Measurements from ENCODE around the gene CD79B. TPM values are rescaled to one million over a fixed set of nuclear protein-coding genes. Genes with fewer than 3 reads are reported as not detected.
A peak's percentile ranks its signal among the peaks of the same experiment; 100 is the strongest.

The CD79B gene
- total and polyA plus RNA-seq, 2 of the 8 experiments (the other 6 are each of a cell fraction or from before 2014, with no cell fraction given) = 1.5 to 3.9 TPM

- no peaks in the 10 kb centered on the region for H3K27me3 ChIP-seq (replicated peaks in 1 of 4; ENCODE audit: control insufficient read depth in 3 of 4, extremely low read depth in 1 of 4, insufficient read depth in 3 of 4, low read length in 3 of 4)
- H2BK12ac ChIP-seq (ENCODE audit: low read depth, low read length) = no peak overlapping the region
- no peak overlapping the region for H3K4me3 ChIP-seq (ENCODE audit: extremely low read depth in 1 of 4, insufficient read depth in 2 of 4, low read depth in 3 of 4, low read length in 4 of 4)
- FAIRE-seq (no peak), DNase-seq (ENCODE audit: low read depth in 1 of 2, low spot score in 2 of 2) (no peak)
- peaks cover 0 to 21% (median 1%) of the 10 kb centered on the region in 4 experiments; a peak in 4 of 8 replicates for H3K36me3 ChIP-seq (ENCODE audit: control insufficient read depth in 2 of 4, insufficient read depth in 4 of 4, low read length in 3 of 4)
- no peaks in the 10 kb centered on the region for H3K79me2 ChIP-seq (ENCODE audit: control insufficient read depth in 1 of 2, insufficient read depth in 2 of 2, low read length in 2 of 2)
- H3K23me2 ChIP-seq (ENCODE audit: low read depth, low read length) = no peaks in the 10 kb centered on the region
- no peak overlapping the region for H3K9ac ChIP-seq (replicated peaks in 1 of 4; ENCODE audit: extremely low read depth in 1 of 4, low read depth in 3 of 4, low read length in 3 of 4)
- no peak overlapping the region for H3K4me2 ChIP-seq (ENCODE audit: insufficient read depth in 1 of 2, low read depth in 2 of 2, low read length in 2 of 2)
- no peak overlapping the region for H3K18ac ChIP-seq (ENCODE audit: extremely low read depth, low read length)
- no peak overlapping the region for H3K14ac ChIP-seq (ENCODE audit: insufficient read length)
- no peak overlapping the region for H2AK5ac ChIP-seq (ENCODE audit: low read depth, low read length)
- H2BK5ac ChIP-seq (ENCODE audit: low read depth, low read length) = no peak overlapping the region
- H3K23ac ChIP-seq (ENCODE audit: insufficient read length) = no peak overlapping the region
- H2BK20ac ChIP-seq (ENCODE audit: low read length) = no peak overlapping the region
- ChIA-PET CTCF (ENCODE audit: partially characterized antibody) (interaction anchor here (0.7 to 6.1 kb wide), 20 partner anchors 8 to 114 kb away, joined by 3 to 64 read pairs (median 5); partner anchors contain the start of genes CD79B, CSHL1 and GH1), POLR2A (ENCODE audit: partially characterized antibody) (interaction anchor here (0.7 to 1.6 kb wide), 4 partner anchors 10 to 195 kb away, joined by 3 to 8 read pairs (median 3); no protein-coding TSS in a partner anchor)
- no peaks in the 10 kb centered on the region for H3K9me3 ChIP-seq (ENCODE audit: insufficient read depth in 2 of 2, low read depth in 1 of 2, low read length in 1 of 2)
- peaks cover 0 to 2% (median 0%) of the 10 kb centered on the region in 4 experiments; a peak in 2 of 7 replicates for H3K4me1 ChIP-seq (replicated peaks in 1 of 4; ENCODE audit: control insufficient read depth in 3 of 4, insufficient read depth in 4 of 4, low read length in 3 of 4)
- no peaks in the 10 kb centered on the region for H3K79me1 ChIP-seq (ENCODE audit: low read depth, low read length)
- no peak overlapping the region for H2AFZ ChIP-seq (ENCODE audit: low read length)
- H2BK120ac ChIP-seq (replicated peaks; ENCODE audit: low read depth, low read length) = no peak overlapping the region
- H4K91ac ChIP-seq (replicated peaks; ENCODE audit: insufficient read length, low read length) = no peak overlapping the region
- H4K8ac ChIP-seq (ENCODE audit: extremely low read depth, insufficient read depth, low read length) = peak overlapping the region; percentile 57; the same call in 1 of the 2 replicates
- H3K4ac ChIP-seq (replicated peaks; ENCODE audit: insufficient read length, low read depth, low read length) = no peak overlapping the region
- H2BK15ac ChIP-seq (ENCODE audit: low read length) = no peak overlapping the region
- TF ChIP-seq YY1 (IDR thresholded peaks at IDR 0.05; ENCODE audit: low read depth, low read length) = no peak
- 0 out of 4 replicates have a peak, but pooled peaks of 1 of the 2 experiments have one; percentile 3 for TF ChIP-seq RAD21 (IDR thresholded peaks at IDR 0.05 in 1 of 2, conservative IDR thresholded peaks at IDR 0.05 in 1 of 2; ENCODE audit: low read depth in 2 of 2, low read length in 2 of 2)
- peak in 2 of 3 experiments; percentile 8 to 31; a peak in 2 of 4 replicates for TF ChIP-seq CTCF (IDR thresholded peaks at IDR 0.05; ENCODE audit: control extremely low read depth in 1 of 3, insufficient read depth in 1 of 3, low read depth in 1 of 3, low read length in 3 of 3)
- no peak for TF ChIP-seq KDM1A (IDR thresholded peaks at IDR 0.05; ENCODE audit: borderline replicate concordance, low read length)
- no peak for TF ChIP-seq JUN (IDR thresholded peaks at IDR 0.05; ENCODE audit: low read depth, low read length)
- 89% methylated on average over 6 of the region's 6 CpGs; no CpG with 5 or more reads in 1 of the 2 experiments for WGBS, 2 experiments (ENCODE audit: extremely low coverage in 1 of 2, insufficient coverage in 1 of 2, insufficient read length in 1 of 2, insufficient replicate concordance in 2 of 2, low coverage in 1 of 2, low lambda C conversion rate in 2 of 2, missing lambda C conversion rate in 1 of 2)
- no peak overlapping the region for H3K56ac ChIP-seq (replicated peaks; ENCODE audit: insufficient read length, low read depth, low read length)
- H4K20me1 ChIP-seq (replicated peaks in 1 of 2; ENCODE audit: control insufficient read depth in 1 of 2, insufficient read depth in 2 of 2, low read length in 2 of 2) = peaks cover 0 to 5% of the 10 kb centered on the region in 2 experiments
- H3K27ac ChIP-seq (ENCODE audit: low read depth, low read length) = no peak overlapping the region
- no peak overlapping the region for H4K5ac ChIP-seq (ENCODE audit: insufficient read length, low read depth, low read length)
Observed at GRCh38 chr17:63939884-63940283, 7.8 kb upstream of the CD79B start.
